GM23338 (cell line): ENCODE data around the gene SLC25A13.

Experiments used
- CTCF ChIP-seq, 2 experiments: fragments of 200-600 bp in 1 of 2; sonication (generic) in 1 of 2; conservative IDR thresholded peaks; 2 replicates each; pipeline versions ENCODE4 v1.5.1 to v1.6.1; 2016 to 2017; ENCODE audit warnings: antibody characterized with exemption in 2 of 2, low read depth in 2 of 2, mild to moderate bottlenecking in 2 of 2, moderate library complexity in 1 of 2
- ETS1 ChIP-seq: IDR thresholded peaks from 2 replicates; pipeline ENCODE4 v1.6.1; 2016; ENCODE audit warnings: antibody characterized with exemption
- POLR2AphosphoS5 ChIP-seq: IDR thresholded peaks from 2 replicates; pipeline ENCODE4 v1.6.1; 2016; ENCODE audit warnings: antibody characterized with exemption, low read depth
- REST ChIP-seq: IDR thresholded peaks from one replicate; pipeline ENCODE4 v1.6.1; 2018; ENCODE audit warnings: antibody characterized with exemption; ENCODE audit not compliant: unreplicated experiment
- ZNF114 ChIP-seq: fragments of 250-450 bp; sonication (Bioruptor Pico); IDR thresholded peaks from 2 replicates; pipeline ENCODE4 v1.5.0; 2020; ENCODE audit warnings: mild to moderate bottlenecking, moderate library complexity

GRCh38 chr7:96089511-96089910 is 232.4 kb downstream of the SLC25A13 start:
- TF ChIP-seq CTCF (conservative IDR thresholded peaks at IDR 0.05; ENCODE audit: low read depth in 2 of 2) = no peak
- no peak for TF ChIP-seq ZNF114 (CRISPR knock-in tag)
- TF ChIP-seq POLR2AphosphoS5 = no peak
- no peak for TF ChIP-seq REST
- TF ChIP-seq ETS1 = no peak
